Measurements from ENCODE around the gene PSTPIP2. TPM values are rescaled to one million over a fixed set of nuclear protein-coding genes. Genes with fewer than 3 reads are reported as not detected.

PSTPIP2 gene
- polyA plus RNA-seq, 2 of the 4 experiments (the other 2 are of a cell fraction), result 0.10 to 0.19 TPM

- TF ChIP-seq CTCF (IDR thresholded peaks at IDR 0.05), result no peak
Measured at GRCh38 chr18:46013484-46014189, 58.4 kb downstream of the PSTPIP2 start (continued).

- Histone ChIP-seq H3K4me1 (no peaks in the 10 kb centered on the region), H3K9me3 (no peaks in the 10 kb centered on the region), H3K4me3 (no peak overlapping the region), H3K4me2 (no peak overlapping the region), H3K27ac (no peak overlapping the region)
- ChIA-PET POLR2A (no interaction called here), CTCF (no interaction called here)
- TF ChIP-seq ZNF302 (CRISPR knock-in tag; IDR thresholded peaks at IDR 0.05), result no peak
- no peak for FAIRE-seq
- DNase-seq (ENCODE audit: low read depth in 1 of 2, low spot score in 1 of 2), result no peak
- ATAC-seq, result no peak
- WGBS (ENCODE audit: missing lambda C conversion rate), result 68% methylated on average over 4 of the region's 4 CpGs
Measured at GRCh38 chr18:46010676-46011075, 61.4 kb downstream of the PSTPIP2 start.

GRCh38 chr18:46010050-46010449 is 62.0 kb downstream of the PSTPIP2 start:
- Histone ChIP-seq H3K4me1 (no peaks in the 10 kb centered on the region), H3K9me3 (no peaks in the 10 kb centered on the region), H3K4me2 (no peak overlapping the region), H3K27ac (no peak overlapping the region), H3K4me3 (no peak overlapping the region)
- FAIRE-seq, result no peak
- ChIA-PET POLR2A (no interaction called here), CTCF (no interaction called here)
- no peak for ATAC-seq
- DNase-seq (ENCODE audit: low read depth in 1 of 2, low spot score in 1 of 2), result no peak
- TF ChIP-seq CHD4 (IDR thresholded peaks at IDR 0.05; ENCODE audit: borderline replicate concordance), result no peak
- TF ChIP-seq SREBF2 (IDR thresholded peaks at IDR 0.05), result no peak
- TF ChIP-seq ELK1 (IDR thresholded peaks at IDR 0.05; ENCODE audit: low read depth, low read length), result no peak
- TF ChIP-seq MYC (IDR thresholded peaks at IDR 0.05; ENCODE audit: borderline replicate concordance, low read length), result no peak
- TF ChIP-seq FOXS1 (CRISPR knock-in tag; IDR thresholded peaks at IDR 0.05), result no peak
- no peak for TF ChIP-seq ZFP36 (IDR thresholded peaks at IDR 0.05; ENCODE audit: borderline replicate concordance, partially characterized antibody)
- no peak for TF ChIP-seq FOSL2 (IDR thresholded peaks at IDR 0.05)
- no peak for TF ChIP-seq FOSL2 (CRISPR knock-in tag; IDR thresholded peaks at IDR 0.05)
- no peak for TF ChIP-seq RAD21 (conservative IDR thresholded peaks at IDR 0.05 in 1 of 2, IDR thresholded peaks at IDR 0.05 in 1 of 2)
- TF ChIP-seq HES2 (IDR thresholded peaks at IDR 0.05), result no peak
- TF ChIP-seq HOXA7 (CRISPR knock-in tag; IDR thresholded peaks at IDR 0.05), result no peak
- TF ChIP-seq FOSB (CRISPR knock-in tag; IDR thresholded peaks at IDR 0.05), result no peak
- WGBS (ENCODE audit: missing lambda C conversion rate), result 55% methylated on average over 4 of the region's 4 CpGs

GRCh38 chr18:46009125-46009840 is 62.8 kb downstream of the PSTPIP2 start:
- POLR2A ChIA-PET, result interaction anchor here (0.6 kb wide), 1 partner anchor 19 kb away, joined by 3 read pairs; no protein-coding TSS in a partner anchor
- no peak overlapping the region for H3K27ac ChIP-seq
- FAIRE-seq (no peak), ATAC-seq (no peak), DNase-seq (ENCODE audit: low read depth in 1 of 2, low spot score in 1 of 2) (no peak)
- TF ChIP-seq USF2 (IDR thresholded peaks at IDR 0.05) (no peak), EHMT2 (IDR thresholded peaks at IDR 0.05; ENCODE audit: low read depth) (no peak), ZNF302 (CRISPR knock-in tag; IDR thresholded peaks at IDR 0.05) (no peak), NFE2L2 (conservative IDR thresholded peaks at IDR 0.05; ENCODE audit: low read length) (no peak), RAD21 (conservative IDR thresholded peaks at IDR 0.05 in 1 of 2, IDR thresholded peaks at IDR 0.05 in 1 of 2) (no peak), HOXB13 (CRISPR knock-in tag; IDR thresholded peaks at IDR 0.05; ENCODE audit: low read depth) (no peak), HOXA7 (CRISPR knock-in tag; IDR thresholded peaks at IDR 0.05) (no peak), ELK1 (IDR thresholded peaks at IDR 0.05; ENCODE audit: low read depth, low read length) (no peak), SREBF2 (IDR thresholded peaks at IDR 0.05) (no peak), EP300 (IDR thresholded peaks at IDR 0.05) (no peak), CEBPB (IDR thresholded peaks at IDR 0.05) (no peak), HES2 (IDR thresholded peaks at IDR 0.05) (no peak), MAX (IDR thresholded peaks at IDR 0.05) (no peak), EHF (CRISPR knock-in tag; IDR thresholded peaks at IDR 0.05) (no peak), CHD4 (IDR thresholded peaks at IDR 0.05; ENCODE audit: borderline replicate concordance) (no peak)
- WGBS (ENCODE audit: missing lambda C conversion rate), result 63% methylated on average over 4 of the region's 5 CpGs
- H3K4me3 ChIP-seq, result no peak overlapping the region
- no peak overlapping the region for H3K4me2 ChIP-seq
- no peaks in the 10 kb centered on the region for H3K9me3 ChIP-seq
- CTCF ChIA-PET, result interaction anchor here (0.6 kb wide), 2 partner anchors 107 to 287 kb away, joined by 3 read pairs; no protein-coding TSS in a partner anchor
- H3K4me1 ChIP-seq, result no peaks in the 10 kb centered on the region
